ENCODE results near the gene MICAL3.

The MICAL3 gene

DNA sequence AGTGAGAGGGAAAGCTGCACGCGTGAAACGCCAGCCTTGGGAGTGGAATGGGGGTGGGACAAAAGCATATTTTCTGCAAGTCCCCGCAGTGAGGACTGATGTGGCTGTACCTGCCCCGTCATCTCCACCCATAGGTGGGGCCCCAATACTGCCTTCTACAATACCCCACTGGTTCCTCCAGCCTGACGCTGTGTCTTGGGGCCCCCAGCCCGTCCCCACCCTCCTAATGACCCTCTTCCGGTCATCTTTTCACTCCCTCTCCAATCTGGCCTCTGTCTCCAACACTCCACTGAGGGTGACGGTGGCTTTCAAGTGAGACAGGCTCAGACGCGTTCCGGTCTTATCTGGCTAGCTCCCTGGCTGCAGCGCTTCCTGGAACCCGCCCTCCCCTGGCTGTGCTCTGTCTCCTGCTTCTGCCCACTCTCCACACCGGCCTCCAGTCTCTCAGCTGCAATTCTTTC is 104.2 kb downstream of the MICAL3 start:
- in situ Hi-C loops (cut with MboI; ENCODE audit: low sequenced_read_pairs): no loop called here

GRCh38 chr22:17919276-17920144 is 104.9 kb downstream of the MICAL3 start:
- in situ Hi-C loops (cut with MboI; ENCODE audit: low sequenced_read_pairs): no loop called here

DNA sequence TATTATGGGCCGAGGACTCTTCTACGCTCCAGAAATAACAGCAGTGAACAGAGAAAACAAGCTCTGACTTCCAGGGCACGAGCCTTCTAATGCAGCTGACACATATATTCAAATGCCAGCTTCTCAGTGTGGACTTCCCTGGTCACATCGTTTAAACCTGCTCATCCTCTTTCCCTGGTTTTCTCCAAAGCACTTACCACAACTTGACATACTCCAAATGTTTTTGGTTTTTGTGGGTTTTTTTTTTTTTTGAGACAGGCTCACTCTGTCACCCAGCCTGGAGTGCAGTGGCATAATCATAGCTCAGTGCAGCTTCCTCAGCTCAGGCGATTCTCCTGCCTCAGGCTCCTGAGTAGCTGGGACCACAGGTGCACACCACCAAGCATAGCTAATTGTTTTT is 105.5 kb downstream of the MICAL3 start:
- in situ Hi-C loops (cut with MboI; ENCODE audit: low sequenced_read_pairs): no loop called here

- in situ Hi-C loops (cut with MboI; ENCODE audit: low sequenced_read_pairs): no loop called here
Observed at GRCh38 chr22:17917490-17917983, 106.8 kb downstream of the MICAL3 start.

DNA sequence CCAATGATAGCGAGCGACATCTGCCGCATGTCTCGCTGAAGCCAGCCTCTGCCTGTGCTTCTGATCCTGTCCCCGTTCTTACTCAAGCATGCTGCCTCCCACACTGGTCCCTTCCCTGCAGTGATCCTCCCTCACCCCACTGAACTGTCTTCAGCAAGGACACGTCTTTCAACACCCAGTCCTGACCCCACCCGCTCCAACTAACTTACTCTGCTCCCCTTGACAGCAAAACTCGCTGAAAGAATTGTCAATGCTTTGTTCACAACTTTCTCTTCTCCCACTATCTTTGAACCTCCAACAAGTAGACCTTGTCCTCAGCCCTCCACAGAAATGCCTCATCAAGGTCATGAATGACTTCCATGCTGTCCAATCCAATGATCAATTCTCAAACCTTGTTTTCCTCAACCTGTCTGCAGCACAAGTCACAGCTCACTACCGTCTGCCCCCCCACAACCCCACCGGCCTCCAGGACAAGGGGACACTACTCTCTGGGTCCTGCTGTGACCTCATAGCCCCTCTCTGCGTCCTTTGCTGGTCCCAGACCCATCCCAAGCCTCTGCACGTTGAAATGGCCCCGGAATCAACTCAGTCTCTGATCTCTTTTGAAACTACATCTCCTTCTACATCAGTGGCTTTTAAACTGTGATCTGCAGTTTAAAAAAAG is 108.0 kb downstream of the MICAL3 start:
- in situ Hi-C loops (cut with MboI; ENCODE audit: low sequenced_read_pairs): no loop called here

DNA sequence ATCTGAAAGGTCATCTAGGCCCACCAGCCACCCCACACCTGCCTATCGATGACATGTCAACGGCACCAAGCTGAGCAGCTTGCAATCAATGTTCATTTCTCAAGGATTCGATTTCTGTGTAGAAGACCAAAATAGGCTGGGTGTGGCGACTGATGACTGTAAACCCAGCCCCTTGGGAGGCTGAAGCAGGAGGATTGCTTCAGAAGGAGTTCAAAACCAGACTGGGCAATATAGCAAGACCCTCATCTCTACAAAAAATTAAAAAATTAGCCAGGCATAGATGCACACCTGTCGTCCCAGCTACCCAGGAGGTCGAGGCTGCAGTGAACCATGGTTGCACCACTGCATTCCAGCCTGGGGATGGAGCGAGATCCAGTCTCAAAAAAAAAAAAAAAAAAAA is 108.7 kb downstream of the MICAL3 start:
- in situ Hi-C loops (cut with MboI; ENCODE audit: low sequenced_read_pairs): no loop called here

DNA sequence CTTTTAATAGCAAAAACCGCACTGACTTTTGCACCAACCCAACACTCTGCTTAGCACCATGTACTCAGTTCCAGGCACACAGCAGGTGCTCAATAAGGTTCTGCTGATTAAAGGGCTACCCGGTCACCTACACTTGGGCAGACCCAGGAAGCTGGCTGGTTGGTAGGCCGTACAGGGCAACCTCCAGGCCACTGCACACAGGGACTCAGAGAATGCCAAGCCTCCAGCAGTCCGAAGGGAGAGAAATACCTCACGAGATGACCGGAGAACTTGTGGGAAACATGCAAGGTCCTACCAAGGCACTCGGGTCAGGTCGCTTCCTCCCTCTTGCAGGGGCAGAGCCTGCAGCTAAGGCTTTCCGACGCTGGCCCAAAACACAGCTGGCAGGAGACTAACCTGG is 109.2 kb downstream of the MICAL3 start:
- in situ Hi-C loops (cut with MboI; ENCODE audit: low sequenced_read_pairs): no loop called here

GRCh38 chr22:17914474-17914873 is 109.9 kb downstream of the MICAL3 start:
- in situ Hi-C loops (cut with MboI; ENCODE audit: low sequenced_read_pairs): no loop called here

DNA sequence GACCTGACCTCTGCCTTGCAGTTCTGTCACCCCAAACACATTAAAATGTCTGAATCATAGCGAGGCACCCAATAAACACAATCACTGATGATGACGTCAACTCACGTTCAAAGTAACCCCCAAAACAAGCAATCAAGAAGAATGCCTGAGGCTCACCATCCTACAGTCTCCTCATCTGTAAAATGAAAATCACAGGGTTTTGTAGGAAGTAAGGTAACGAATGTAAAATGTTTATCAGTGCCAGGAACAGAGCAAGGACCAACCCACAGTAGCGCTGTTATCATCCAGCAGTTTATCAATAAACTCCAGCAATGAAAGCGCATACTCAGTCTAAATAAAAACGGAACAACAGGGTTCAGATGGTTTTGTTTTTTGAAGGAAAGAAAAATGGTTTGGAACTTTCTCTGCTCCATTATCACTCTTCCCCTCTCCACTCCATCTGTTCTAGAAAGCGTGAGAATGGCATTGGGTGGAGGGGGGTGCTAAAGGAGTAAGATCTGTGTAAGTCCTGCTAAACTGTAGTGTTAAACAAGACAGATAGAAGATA is 110.5 kb downstream of the MICAL3 start:
- in situ Hi-C loops (cut with MboI; ENCODE audit: low sequenced_read_pairs): no loop called here

DNA sequence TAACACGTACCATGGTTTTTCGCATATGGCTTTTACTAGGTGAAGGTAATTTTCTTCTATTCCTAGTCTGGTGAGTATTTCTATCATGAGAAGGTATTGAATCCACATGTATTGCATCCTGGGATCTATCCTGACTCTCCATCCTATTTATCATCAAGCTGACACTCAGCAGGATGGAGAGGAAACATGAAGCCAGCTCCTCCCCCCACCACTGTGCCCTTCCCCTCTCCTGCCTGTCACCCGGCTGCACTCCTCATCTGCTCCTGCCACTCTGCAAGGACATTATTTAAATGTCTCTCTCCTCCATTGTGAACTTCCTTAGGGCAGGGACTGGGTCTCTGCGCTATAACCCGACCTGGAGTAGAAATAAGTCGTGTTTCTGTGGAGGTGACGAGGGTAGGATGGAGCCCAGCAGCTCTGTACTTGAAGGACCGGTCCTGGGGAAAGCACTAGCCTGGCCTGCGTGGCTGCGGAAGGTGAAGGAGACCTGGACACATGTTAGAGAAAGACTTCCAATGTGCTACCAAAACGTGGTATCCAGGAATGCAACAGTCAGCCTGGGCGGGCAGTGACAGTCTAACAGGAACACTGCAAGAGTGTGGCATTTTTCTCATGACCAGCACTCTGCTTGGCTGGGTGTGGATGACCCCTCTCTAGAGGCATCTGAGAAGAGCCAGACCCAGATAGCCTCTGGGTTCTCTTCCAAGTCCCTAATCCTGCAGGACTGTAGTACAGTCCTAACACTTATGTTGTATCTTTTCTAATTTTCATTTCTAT is 111.2 kb downstream of the MICAL3 start:
- in situ Hi-C loops (cut with MboI; ENCODE audit: low sequenced_read_pairs): no loop called here

GRCh38 chr22:17911887-17912286 is 112.5 kb downstream of the MICAL3 start:
- in situ Hi-C loops (cut with MboI; ENCODE audit: low sequenced_read_pairs): no loop called here

DNA sequence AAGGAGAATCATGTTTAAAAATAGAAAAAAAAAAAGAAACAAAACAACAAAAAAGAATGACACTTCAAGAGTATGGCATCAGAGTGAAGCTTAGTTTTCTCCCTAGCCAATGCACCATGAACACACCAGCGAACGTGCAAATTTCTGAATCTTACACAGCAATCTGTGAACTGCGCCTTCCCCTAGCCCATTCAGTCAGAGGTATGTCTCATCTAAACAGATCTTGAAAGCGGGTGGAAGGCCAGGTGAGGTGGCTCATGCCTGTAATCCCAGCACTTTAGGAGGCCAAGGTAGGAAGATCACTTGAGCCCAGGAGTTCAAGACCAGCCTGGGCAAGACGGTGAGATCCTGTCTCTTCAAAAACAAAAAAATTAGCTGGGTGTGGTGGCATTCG is 113.1 kb downstream of the MICAL3 start:
- in situ Hi-C loops (cut with MboI; ENCODE audit: low sequenced_read_pairs): no loop called here

- in situ Hi-C loops (cut with MboI; ENCODE audit: low sequenced_read_pairs): no loop called here
Observed at GRCh38 chr22:17910561-17911311, 113.6 kb downstream of the MICAL3 start.

DNA sequence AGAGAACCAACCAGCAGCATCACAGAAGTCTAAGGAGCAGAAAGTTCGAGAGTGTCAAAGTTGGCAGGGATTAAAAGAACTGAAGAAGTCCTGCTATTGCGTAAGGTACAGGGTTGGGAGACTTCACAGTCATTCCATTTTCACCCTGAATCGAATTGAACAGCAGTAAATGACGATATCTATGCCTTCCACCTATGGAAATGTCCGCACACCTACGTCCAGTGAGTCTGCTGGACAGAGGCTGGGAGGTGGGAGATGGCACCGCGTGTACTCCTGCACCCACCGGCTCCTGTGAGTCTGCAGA is 116.7 kb downstream of the MICAL3 start:
- in situ Hi-C loops (cut with MboI; ENCODE audit: low sequenced_read_pairs): no loop called here

- in situ Hi-C loops (cut with MboI; ENCODE audit: low sequenced_read_pairs): no loop called here
Observed at GRCh38 chr22:17906978-17907747, 117.2 kb downstream of the MICAL3 start.

- in situ Hi-C loops (cut with MboI; ENCODE audit: low sequenced_read_pairs): no loop called here
Observed at GRCh38 chr22:17905445-17905844, 118.9 kb downstream of the MICAL3 start.

DNA sequence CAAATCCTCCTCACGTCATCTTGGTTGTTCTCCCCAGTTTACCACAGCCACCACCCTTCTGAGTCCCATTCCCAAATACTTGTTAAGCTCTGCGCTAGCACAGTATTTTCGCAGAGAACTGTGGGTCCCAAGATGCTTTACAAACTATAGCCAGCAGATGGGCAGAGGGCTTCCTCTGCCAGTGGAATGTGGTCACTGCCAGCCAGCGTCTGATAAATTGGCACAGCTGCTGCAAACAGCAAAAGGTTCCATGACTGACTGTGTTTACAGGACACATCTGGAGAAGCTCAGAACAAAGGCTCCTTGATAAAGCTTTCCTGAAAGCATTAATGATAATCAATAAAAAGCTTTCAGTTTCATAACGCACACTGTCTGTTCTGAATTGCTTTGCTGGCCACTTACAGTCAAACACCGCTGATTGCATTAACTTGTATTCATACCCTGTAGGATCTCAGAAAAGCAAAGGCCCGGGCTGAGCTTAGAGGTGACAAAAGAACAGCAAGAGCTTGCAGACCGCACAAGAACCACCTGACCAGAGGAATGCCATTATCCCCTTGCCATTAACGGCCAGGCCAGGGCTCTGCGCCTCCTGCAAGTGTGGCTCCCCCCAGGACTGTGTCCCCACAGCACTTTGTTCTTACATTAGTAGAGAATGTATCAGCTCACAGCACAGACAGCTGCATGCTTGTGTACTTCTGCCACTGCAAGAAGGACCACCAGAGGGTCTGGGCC is 120.6 kb downstream of the MICAL3 start:
- in situ Hi-C loops (cut with MboI; ENCODE audit: low sequenced_read_pairs): no loop called here

GRCh38 chr22:17902960-17903359 is 121.4 kb downstream of the MICAL3 start:
- in situ Hi-C loops (cut with MboI; ENCODE audit: low sequenced_read_pairs): no loop called here

GRCh38 chr22:17898375-17898774 is 126.0 kb downstream of the MICAL3 start:
- in situ Hi-C loops (cut with MboI; ENCODE audit: low sequenced_read_pairs): no loop called here
